Measurements from ENCODE around the gene ZNF554.
"Not testable (repeated sequence)": the region's sequence is repeated elsewhere in the genome, so short reads cannot be mapped to it uniquely, and the experiment has no call there.

- peak in 4 of 6 experiments; percentile 5 to 43 (median 31) for TF ChIP-seq CTCF (IDR thresholded peaks at IDR 0.05)
- not testable (repeated sequence) for TF ChIP-seq POLR2A (IDR thresholded peaks at IDR 0.05)
Measured at GRCh38 chr19:2872175-2872574, 52.5 kb downstream of the ZNF554 start.

Measured in esophagus squamous epithelium (tissue), 4 donors.